PC-3 (cell line): ENCODE measurements around the gene TMEM117. TPM values are rescaled to one million over a fixed set of nuclear protein-coding genes. Genes with fewer than 3 reads are reported as not detected.

Experiments used
- ATAC-seq: fragments of 200-7000 bp; cut with Tn5 transposase; 2 replicates; pipeline ENCODE4 v1.9.1; 2020; ENCODE audit warnings: mild to moderate bottlenecking, moderate library complexity
- BruUV-seq: library from RNA; stranded (reverse); fragments of 400-500 nt; replicated peaks from 2 replicates; lab custom pipeline; 2021; lab: Mats Ljungman, UMichigan
- CTCF ChIA-PET: fragments of 300-600 bp; sonication (Branson Sonifier 250); formaldehyde crosslinking; loops from one replicate; lab custom pipeline; 2022; ENCODE audit warnings: antibody characterized with exemption; lab: Charles Lee
- POLR2A ChIA-PET: fragments of 300-600 bp; sonication (Branson Sonifier 250); formaldehyde crosslinking; loops from one replicate; lab custom pipeline; 2022; ENCODE audit warnings: antibody characterized with exemption; ENCODE audit not compliant: unreplicated experiment; lab: Charles Lee
- DNase-seq: peaks from one replicate; pipeline ENCODE4 v3.0.0-alpha.2; 2015
- H2AFZ ChIP-seq: fragments of 300-600 bp; sonication (generic); 2 replicates; pipeline ENCODE4 v1.6.0; 2016; ENCODE audit warnings: antibody characterized with exemption, low read length
- H3F3A ChIP-seq: fragments of 300-600 bp; sonication (generic); one replicate; pipeline ENCODE4 v1.6.0; 2017; ENCODE audit warnings: antibody characterized with exemption, low read length, control low read depth, mild to moderate bottlenecking; ENCODE audit not compliant: unreplicated experiment
- H3K27ac ChIP-seq: fragments of 300-600 bp; sonication (generic); 2 replicates; pipeline ENCODE4 v1.5.1; 2016; ENCODE audit warnings: mild to moderate bottlenecking, low read length
- H3K27me3 ChIP-seq: fragments of 300-600 bp; sonication (generic); 2 replicates; pipeline ENCODE4 v1.6.1; 2016; ENCODE audit warnings: low read length, mixed read lengths
- H3K36me3 ChIP-seq: fragments of 300-600 bp; sonication (generic); 2 replicates; pipeline ENCODE4 v1.6.1; 2016; ENCODE audit warnings: low read depth, mixed run types, low read length, mixed read lengths
- H3K4me1 ChIP-seq: fragments of 300-600 bp; sonication (generic); 2 replicates; pipeline ENCODE4 v1.5.1; 2016; ENCODE audit warnings: low read length; ENCODE audit not compliant: insufficient read depth
- H3K4me2 ChIP-seq: fragments of 300-600 bp; sonication (generic); 2 replicates; pipeline ENCODE4 v1.6.0; 2016; ENCODE audit warnings: low read length
- H3K4me3 ChIP-seq: fragments of 300-600 bp; sonication (generic); 2 replicates; pipeline ENCODE4 v1.5.1; 2016; ENCODE audit warnings: mild to moderate bottlenecking, low read length, mixed read lengths
- H3K79me2 ChIP-seq: fragments of 300-600 bp; sonication (generic); 2 replicates; pipeline ENCODE4 v1.6.1; 2017; ENCODE audit warnings: low read length, mixed read lengths
- H3K9ac ChIP-seq: fragments of 300-600 bp; sonication (generic); 2 replicates; pipeline ENCODE4 v1.6.0; 2016; ENCODE audit warnings: mild to moderate bottlenecking, low read length
- H3K9me2 ChIP-seq: fragments of 300-600 bp; sonication (generic); replicated peaks from 2 replicates; pipeline ENCODE4 v1.6.1; 2016; ENCODE audit warnings: mixed run types, low read length, mixed read lengths
- H3K9me3 ChIP-seq: fragments of 300-600 bp; sonication (generic); 2 replicates; pipeline ENCODE4 v1.6.1; 2016; ENCODE audit warnings: low read length, mixed read lengths
- H4K20me1 ChIP-seq: fragments of 300-600 bp; sonication (generic); 2 replicates; pipeline ENCODE4 v1.6.1; 2016; ENCODE audit warnings: low read length, mixed read lengths
- CTCF ChIP-seq: fragments of 300-600 bp; sonication (generic); conservative IDR thresholded peaks from 2 replicates; pipeline ENCODE4 v1.5.1; 2017; ENCODE audit warnings: antibody characterized with exemption, low read depth, mild to moderate bottlenecking, low read length
- EZH2 ChIP-seq: fragments of 300-600 bp; sonication (generic); IDR thresholded peaks from one replicate; pipeline ENCODE4 v1.6.1; 2017; ENCODE audit warnings: antibody characterized with exemption, mild to moderate bottlenecking, low read length; ENCODE audit not compliant: unreplicated experiment
- EZH2phosphoT487 ChIP-seq: fragments of 300-600 bp; sonication (generic); IDR thresholded peaks from 2 replicates; pipeline ENCODE4 v1.6.1; 2018; ENCODE audit warnings: mild to moderate bottlenecking, antibody characterized with exemption, low read length, borderline replicate concordance
- intact Hi-C: fragments of 100-400 bp; cut with micrococcal nuclease; formaldehyde crosslinking; loops from 2 replicates; pipeline ENCODE4 v1.9.0; 2023
- total RNA-seq: library from RNA; depleted of rRNA; stranded (reverse); fragments of >200 nt; gene quantifications from 2 replicates; pipeline ENCODE4 v1.2.3, GENCODE V29; 2014

The TMEM117 gene
- total RNA-seq, 1 experiment from 2014 or later: 9.0 TPM

- intact Hi-C loops: no loop called here
Observed at GRCh38 chr12:43937947-43938346, 102.1 kb downstream of the TMEM117 start.

GRCh38 chr12:43942379-43942778 lies 106.5 kb downstream of the TMEM117 start:
- Histone ChIP-seq H4K20me1 (no peaks in the 10 kb centered on the region), H3K9ac (no peak overlapping the region), H3K9me3 (no peaks in the 10 kb centered on the region), H2AFZ (no peak overlapping the region), H3K4me1 (no peaks in the 10 kb centered on the region), H3K4me3 (no peak overlapping the region), H3F3A (no peaks in the 10 kb centered on the region), H3K36me3 (no peaks in the 10 kb centered on the region), H3K27ac (no peak overlapping the region), H3K9me2 (no peaks in the 10 kb centered on the region), H3K27me3 (no peaks in the 10 kb centered on the region), H3K4me2 (no peak overlapping the region), H3K79me2 (no peaks in the 10 kb centered on the region)
- TF ChIP-seq EZH2: no peak
- no peak for TF ChIP-seq EZH2phosphoT487
- TF ChIP-seq CTCF: no peak
- POLR2A ChIA-PET: no interaction called here
- intact Hi-C loops: no loop called here
- ATAC-seq (no peak), DNase-seq (no peak)
- CTCF ChIA-PET: no interaction called here
- BruUV-seq: no TSS peak

More at GRCh38 chr12:43937947-43938346, 102.1 kb downstream of the TMEM117 start:
- no peak overlapping the region for H3K27ac ChIP-seq
- no peaks in the 10 kb centered on the region for H3K79me2 ChIP-seq
- no peak overlapping the region for H2AFZ ChIP-seq
- ChIA-PET CTCF (no interaction called here), POLR2A (no interaction called here)
- TF ChIP-seq EZH2phosphoT487 (no peak), EZH2 (no peak), CTCF (peak; percentile 31)
- BruUV-seq: no TSS peak
- no peak overlapping the region for H3K9ac ChIP-seq
- H3K4me1 ChIP-seq: no peaks in the 10 kb centered on the region
- no peaks in the 10 kb centered on the region for H3K9me3 ChIP-seq
- H3K36me3 ChIP-seq: no peaks in the 10 kb centered on the region
- H3K4me2 ChIP-seq: no peak overlapping the region
- H4K20me1 ChIP-seq: no peaks in the 10 kb centered on the region
- ATAC-seq (peak; percentile 73), DNase-seq (peak; percentile 35)
- H3K9me2 ChIP-seq: no peaks in the 10 kb centered on the region
- H3K27me3 ChIP-seq: no peaks in the 10 kb centered on the region
- no peak overlapping the region for H3K4me3 ChIP-seq
- no peaks in the 10 kb centered on the region for H3F3A ChIP-seq

- CTCF ChIA-PET: interaction anchor here (0.7 kb wide), 1 partner anchor 1519 kb away, joined by 3 read pairs; no protein-coding TSS in a partner anchor
- Histone ChIP-seq H3K9me2 (no peaks in the 10 kb centered on the region), H3K27me3 (no peaks in the 10 kb centered on the region), H3K36me3 (no peaks in the 10 kb centered on the region), H3K4me2 (no peak overlapping the region), H3K9me3 (no peaks in the 10 kb centered on the region), H2AFZ (no peak overlapping the region), H3K79me2 (no peaks in the 10 kb centered on the region), H3F3A (no peaks in the 10 kb centered on the region), H3K4me1 (no peaks in the 10 kb centered on the region), H3K9ac (no peak overlapping the region), H3K27ac (no peak overlapping the region), H4K20me1 (no peaks in the 10 kb centered on the region), H3K4me3 (no peak overlapping the region)
- TF ChIP-seq CTCF (no peak), EZH2phosphoT487 (no peak), EZH2 (no peak)
- ATAC-seq (no peak), DNase-seq (no peak)
- intact Hi-C loops: no loop called here
- POLR2A ChIA-PET: no interaction called here
- BruUV-seq: no TSS peak
Observed at GRCh38 chr12:43945983-43946382, 110.1 kb downstream of the TMEM117 start.
